NCI-H345 (cell line): ENCODE results near the gene FOXP4.

Source experiments
- DNase-seq: peaks from one replicate; lab custom pipeline; 2025; lab: John Stamatoyannopoulos, UW

Gene FOXP4

GRCh38 chr6:41547799-41548097 is 1.6 kb downstream of the FOXP4 start:
- DNase-seq, result no peak

- no peak for DNase-seq
Measured at GRCh38 chr6:41548098-41548840, 2.1 kb downstream of the FOXP4 start.

- DNase-seq, result no peak
Measured at GRCh38 chr6:41548841-41549642, 2.9 kb downstream of the FOXP4 start.

GRCh38 chr6:41549673-41550072 is 3.5 kb downstream of the FOXP4 start:
- DNase-seq, result no peak

- no peak for DNase-seq
Measured at GRCh38 chr6:41551086-41551700, 5.0 kb downstream of the FOXP4 start.

GRCh38 chr6:41551857-41552256 is 5.7 kb downstream of the FOXP4 start:
- no peak for DNase-seq

- no peak for DNase-seq
Measured at GRCh38 chr6:41552723-41553122, 6.5 kb downstream of the FOXP4 start.

- no peak for DNase-seq
Measured at GRCh38 chr6:41553405-41553999, 7.3 kb downstream of the FOXP4 start.

- DNase-seq, result no peak
Measured at GRCh38 chr6:41555326-41556300, 9.4 kb downstream of the FOXP4 start.

- DNase-seq, result no peak
Measured at GRCh38 chr6:41557335-41557734, 11.2 kb downstream of the FOXP4 start.

GRCh38 chr6:41558033-41558807 is 12.0 kb downstream of the FOXP4 start:
- no peak for DNase-seq

- DNase-seq, result no peak
Measured at GRCh38 chr6:41559655-41560427, 13.7 kb downstream of the FOXP4 start.

- DNase-seq, result no peak
Measured at GRCh38 chr6:41560431-41561192, 14.4 kb downstream of the FOXP4 start.

- DNase-seq, result no peak
Measured at GRCh38 chr6:41561416-41561815, 15.2 kb downstream of the FOXP4 start.

- no peak for DNase-seq
Measured at GRCh38 chr6:41561931-41562911, 16.0 kb downstream of the FOXP4 start.

- DNase-seq, result no peak
Measured at GRCh38 chr6:41563060-41563776, 17.0 kb downstream of the FOXP4 start.

GRCh38 chr6:41564448-41565142 is 18.4 kb downstream of the FOXP4 start:
- DNase-seq, result no peak
